ENCODE measurements around the gene PACRG.

Gene PACRG

GRCh38 chr6:163226836-163227485 lies 499.2 kb downstream of the PACRG start:
- TF ChIP-seq CTCF (IDR thresholded peaks at IDR 0.05; ENCODE audit: poor library complexity, severe bottlenecking), result no peak
- peak; percentile 50 for ATAC-seq (ENCODE audit: low read depth)

GRCh38 chr6:163228041-163228440 lies 500.3 kb downstream of the PACRG start:
- Histone ChIP-seq H3K27me3 (ENCODE audit: insufficient read depth, poor library complexity, severe bottlenecking) (no peaks in the 10 kb centered on the region), H3K9me3 (ENCODE audit: severe bottlenecking) (no peaks in the 10 kb centered on the region), H3K27ac (ENCODE audit: poor library complexity, severe bottlenecking) (no peak overlapping the region), H3K4me1 (ENCODE audit: insufficient read depth, poor library complexity, severe bottlenecking) (no peaks in the 10 kb centered on the region), H3K36me3 (ENCODE audit: low read depth) (no peaks in the 10 kb centered on the region), H3K4me3 (ENCODE audit: severe bottlenecking) (no peak overlapping the region)
- ATAC-seq (ENCODE audit: low read depth) (no peak), DNase-seq (ENCODE audit: low spot score) (no peak)
- no peak for TF ChIP-seq CTCF (IDR thresholded peaks at IDR 0.05; ENCODE audit: poor library complexity, severe bottlenecking)

More at GRCh38 chr6:163226836-163227485, 499.2 kb downstream of the PACRG start:
- Histone ChIP-seq H3K4me1 (ENCODE audit: insufficient read depth, poor library complexity, severe bottlenecking) (no peaks in the 10 kb centered on the region), H3K9me3 (ENCODE audit: severe bottlenecking) (no peaks in the 10 kb centered on the region), H3K36me3 (ENCODE audit: low read depth) (no peaks in the 10 kb centered on the region), H3K4me3 (ENCODE audit: severe bottlenecking) (no peak overlapping the region), H3K27me3 (ENCODE audit: insufficient read depth, poor library complexity, severe bottlenecking) (no peaks in the 10 kb centered on the region), H3K27ac (ENCODE audit: poor library complexity, severe bottlenecking) (no peak overlapping the region)
- DNase-seq (ENCODE audit: low spot score), result no peak

GRCh38 chr6:163229050-163229449 lies 501.3 kb downstream of the PACRG start:
- Histone ChIP-seq H3K4me3 (ENCODE audit: severe bottlenecking) (no peak overlapping the region), H3K4me1 (ENCODE audit: insufficient read depth, poor library complexity, severe bottlenecking) (no peaks in the 10 kb centered on the region), H3K27ac (ENCODE audit: poor library complexity, severe bottlenecking) (no peak overlapping the region), H3K36me3 (ENCODE audit: low read depth) (no peaks in the 10 kb centered on the region), H3K9me3 (ENCODE audit: severe bottlenecking) (no peaks in the 10 kb centered on the region), H3K27me3 (ENCODE audit: insufficient read depth, poor library complexity, severe bottlenecking) (no peaks in the 10 kb centered on the region)
- no peak for TF ChIP-seq CTCF (IDR thresholded peaks at IDR 0.05; ENCODE audit: poor library complexity, severe bottlenecking)
- ATAC-seq (ENCODE audit: low read depth), result no peak
- DNase-seq (ENCODE audit: low spot score), result no peak

- no peaks in the 10 kb centered on the region for H3K4me1 ChIP-seq (ENCODE audit: insufficient read depth, poor library complexity, severe bottlenecking)
- TF ChIP-seq CTCF (IDR thresholded peaks at IDR 0.05; ENCODE audit: poor library complexity, severe bottlenecking), result no peak
- no peaks in the 10 kb centered on the region for H3K27me3 ChIP-seq (ENCODE audit: insufficient read depth, poor library complexity, severe bottlenecking)
- no peak overlapping the region for H3K27ac ChIP-seq (ENCODE audit: poor library complexity, severe bottlenecking)
- no peak overlapping the region for H3K4me3 ChIP-seq (ENCODE audit: severe bottlenecking)
- H3K36me3 ChIP-seq (ENCODE audit: low read depth), result no peaks in the 10 kb centered on the region
- DNase-seq (ENCODE audit: low spot score), result no peak
- no peak for ATAC-seq (ENCODE audit: low read depth)
- no peaks in the 10 kb centered on the region for H3K9me3 ChIP-seq (ENCODE audit: severe bottlenecking)
Observed at GRCh38 chr6:163230901-163231300, 503.1 kb downstream of the PACRG start.

GRCh38 chr6:163231356-163232014 lies 503.7 kb downstream of the PACRG start:
- no peak for TF ChIP-seq CTCF (IDR thresholded peaks at IDR 0.05; ENCODE audit: poor library complexity, severe bottlenecking)
- H3K27me3 ChIP-seq (ENCODE audit: insufficient read depth, poor library complexity, severe bottlenecking), result no peaks in the 10 kb centered on the region
- ATAC-seq (ENCODE audit: low read depth), result no peak
- no peaks in the 10 kb centered on the region for H3K9me3 ChIP-seq (ENCODE audit: severe bottlenecking)
- H3K4me3 ChIP-seq (ENCODE audit: severe bottlenecking), result no peak overlapping the region
- H3K36me3 ChIP-seq (ENCODE audit: low read depth), result no peaks in the 10 kb centered on the region
- H3K27ac ChIP-seq (ENCODE audit: poor library complexity, severe bottlenecking), result no peak overlapping the region
- H3K4me1 ChIP-seq (ENCODE audit: insufficient read depth, poor library complexity, severe bottlenecking), result no peaks in the 10 kb centered on the region
- no peak for DNase-seq (ENCODE audit: low spot score)
